ENCODE data around the gene STMN1. TPM values are rescaled to one million over a fixed set of nuclear protein-coding genes. Genes with fewer than 3 reads are reported as not detected.

Gene STMN1
- total and polyA plus RNA-seq, 9 of the 15 experiments (the other 6 are each of a cell fraction or from before 2014, with no cell fraction given), result 269 to 2,153 (median 595) TPM

GRCh38 chr1:25905680-25906643 lies at the start of gene STMN1 (continued):
- TF ChIP-seq THAP12 (CRISPR knock-in tag; IDR thresholded peaks at IDR 0.05) (peak; percentile 77), RREB1 (CRISPR knock-in tag; IDR thresholded peaks at IDR 0.05) (0 out of 2 replicates have a peak, but pooled peaks have one; percentile 14), FOXP1 (CRISPR knock-in tag; IDR thresholded peaks at IDR 0.05) (peak; percentile 70; the same call in 1 of the 2 replicates), ARHGAP35 (IDR thresholded peaks at IDR 0.05; ENCODE audit: partially characterized antibody) (no peak), AFF1 (IDR thresholded peaks at IDR 0.05; ENCODE audit: low read depth in 1 of 2, partially characterized antibody in 2 of 2) (peak in 1 of 2 experiments; percentile 49), CHCHD3 (CRISPR knock-in tag; IDR thresholded peaks at IDR 0.05) (peak; percentile 64; the same call in 1 of the 2 replicates), ETV1 (tag; conservative IDR thresholded peaks at IDR 0.05; ENCODE audit: low read depth) (no peak), MBD2 (IDR thresholded peaks at IDR 0.05; ENCODE audit: borderline replicate concordance, low read depth) (peak; percentile 83), JUN (IDR thresholded peaks at IDR 0.05; ENCODE audit: borderline replicate concordance, low read depth, low read length) (peak; percentile 65; the same call in 1 of the 2 replicates), JUN (CRISPR knock-in tag; IDR thresholded peaks at IDR 0.05; ENCODE audit: borderline replicate concordance) (no peak), GATAD2A (IDR thresholded peaks at IDR 0.05) (peak; percentile 90)
- TF ChIP-seq, protein P1, sequence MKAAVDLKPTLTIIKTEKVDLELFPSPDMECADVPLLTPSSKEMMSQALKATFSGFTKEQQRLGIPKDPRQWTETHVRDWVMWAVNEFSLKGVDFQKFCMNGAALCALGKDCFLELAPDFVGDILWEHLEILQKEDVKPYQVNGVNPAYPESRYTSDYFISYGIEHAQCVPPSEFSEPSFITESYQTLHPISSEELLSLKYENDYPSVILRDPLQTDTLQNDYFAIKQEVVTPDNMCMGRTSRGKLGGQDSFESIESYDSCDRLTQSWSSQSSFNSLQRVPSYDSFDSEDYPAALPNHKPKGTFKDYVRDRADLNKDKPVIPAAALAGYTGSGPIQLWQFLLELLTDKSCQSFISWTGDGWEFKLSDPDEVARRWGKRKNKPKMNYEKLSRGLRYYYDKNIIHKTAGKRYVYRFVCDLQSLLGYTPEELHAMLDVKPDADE (conservative IDR thresholded peaks at IDR 0.05; ENCODE audit: control insufficient read depth, low read depth, low read length), result peak; percentile 91
